Measurements from ENCODE around the gene EPHA10. TPM values are rescaled to one million over a fixed set of nuclear protein-coding genes. Genes with fewer than 3 reads are reported as not detected.

Gene EPHA10
- total RNA-seq, 1 donor from 2014 or later, result not detected

DNA sequence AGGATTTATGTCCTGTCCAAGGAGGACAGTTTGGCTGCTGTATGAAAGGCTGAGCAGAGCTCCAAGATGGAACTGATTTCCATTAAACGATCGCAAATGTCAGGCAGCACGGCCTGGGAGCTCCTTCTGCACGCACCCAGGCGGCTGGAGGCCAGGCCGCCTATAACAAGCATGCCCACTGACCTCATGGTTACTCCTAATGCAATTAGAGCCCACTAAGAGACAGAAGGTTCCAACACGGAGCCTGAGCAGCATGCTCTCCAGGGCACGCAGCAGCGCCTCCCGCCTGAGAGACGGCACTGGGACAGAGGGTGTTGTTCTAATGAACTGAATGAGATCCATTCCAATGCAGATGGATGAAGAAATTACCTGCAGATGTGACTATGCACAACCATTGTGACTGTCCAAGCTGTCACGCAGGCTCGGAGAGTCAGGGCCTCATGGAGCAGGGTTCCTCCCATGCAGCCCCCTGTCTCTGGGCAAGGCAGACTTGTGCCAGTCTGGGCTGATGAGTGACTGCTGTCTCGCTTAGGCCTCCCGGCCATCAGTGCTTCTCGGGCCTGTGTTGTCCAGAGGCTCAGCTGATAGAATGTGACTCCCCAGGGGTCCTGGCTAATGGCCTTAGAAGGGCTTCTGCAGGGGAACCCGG, 97.8 kb downstream of the EPHA10 start:
- Mint-ChIP-seq H3K27me3 (ENCODE audit: low read depth, unreplicated experiment) (peaks cover 24% of the 10 kb centered on the region), H3K4me1 (ENCODE audit: low read depth, unreplicated experiment) (no peaks in the 10 kb centered on the region), H3K4me3 (ENCODE audit: unreplicated experiment) (no peak overlapping the region), H3K9me3 (ENCODE audit: unreplicated experiment) (no peaks in the 10 kb centered on the region), H3K27ac (ENCODE audit: unreplicated experiment) (no peak overlapping the region), H3K36me3 (ENCODE audit: low read depth, unreplicated experiment) (no peaks in the 10 kb centered on the region)
- Histone ChIP-seq H3K4me3 (ENCODE audit: insufficient read depth, low read depth, low read length) (no peak overlapping the region), H3K79me2 (ENCODE audit: insufficient read depth, low read length) (no peaks in the 10 kb centered on the region), H3K9me3 (ENCODE audit: insufficient read depth, low read depth, low read length) (no peaks in the 10 kb centered on the region), H3K4me1 (ENCODE audit: insufficient read depth, low read length) (no peaks in the 10 kb centered on the region), H3K27ac (ENCODE audit: low read depth, low read length) (no peak overlapping the region), H4K20me1 (ENCODE audit: insufficient read depth, low read length) (no peaks in the 10 kb centered on the region), H3K9ac (ENCODE audit: low read length) (no peak overlapping the region), H3K4me2 (ENCODE audit: low read length) (no peak overlapping the region), H3K36me3 (ENCODE audit: insufficient read depth, low read length) (no peaks in the 10 kb centered on the region), H2AFZ (ENCODE audit: low read depth, low read length) (no peak overlapping the region), H3K27me3 (ENCODE audit: insufficient read depth, low read length) (peaks cover 31% of the 10 kb centered on the region)
- no peak for FAIRE-seq
- no peak for TF ChIP-seq EZH2 (IDR thresholded peaks at IDR 0.05; ENCODE audit: insufficient read depth, low read length)
- TF ChIP-seq, protein P1, sequence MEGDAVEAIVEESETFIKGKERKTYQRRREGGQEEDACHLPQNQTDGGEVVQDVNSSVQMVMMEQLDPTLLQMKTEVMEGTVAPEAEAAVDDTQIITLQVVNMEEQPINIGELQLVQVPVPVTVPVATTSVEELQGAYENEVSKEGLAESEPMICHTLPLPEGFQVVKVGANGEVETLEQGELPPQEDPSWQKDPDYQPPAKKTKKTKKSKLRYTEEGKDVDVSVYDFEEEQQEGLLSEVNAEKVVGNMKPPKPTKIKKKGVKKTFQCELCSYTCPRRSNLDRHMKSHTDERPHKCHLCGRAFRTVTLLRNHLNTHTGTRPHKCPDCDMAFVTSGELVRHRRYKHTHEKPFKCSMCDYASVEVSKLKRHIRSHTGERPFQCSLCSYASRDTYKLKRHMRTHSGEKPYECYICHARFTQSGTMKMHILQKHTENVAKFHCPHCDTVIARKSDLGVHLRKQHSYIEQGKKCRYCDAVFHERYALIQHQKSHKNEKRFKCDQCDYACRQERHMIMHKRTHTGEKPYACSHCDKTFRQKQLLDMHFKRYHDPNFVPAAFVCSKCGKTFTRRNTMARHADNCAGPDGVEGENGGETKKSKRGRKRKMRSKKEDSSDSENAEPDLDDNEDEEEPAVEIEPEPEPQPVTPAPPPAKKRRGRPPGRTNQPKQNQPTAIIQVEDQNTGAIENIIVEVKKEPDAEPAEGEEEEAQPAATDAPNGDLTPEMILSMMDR (IDR thresholded peaks at IDR 0.05; ENCODE audit: insufficient read depth, low read depth, low read length), result no peak
- DNase-seq (ENCODE audit: low read depth), result no peak

- Mint-ChIP-seq H3K4me1 (ENCODE audit: low read depth, unreplicated experiment) (peaks cover 3% of the 10 kb centered on the region), H3K27ac (ENCODE audit: unreplicated experiment) (no peak overlapping the region), H3K4me3 (ENCODE audit: unreplicated experiment) (no peak overlapping the region), H3K27me3 (ENCODE audit: low read depth, unreplicated experiment) (peaks cover 17% of the 10 kb centered on the region), H3K9me3 (ENCODE audit: unreplicated experiment) (no peaks in the 10 kb centered on the region), H3K36me3 (ENCODE audit: low read depth, unreplicated experiment) (no peaks in the 10 kb centered on the region)
- H4K20me1 ChIP-seq (ENCODE audit: insufficient read depth, low read length), result no peaks in the 10 kb centered on the region
- no peaks in the 10 kb centered on the region for H3K79me2 ChIP-seq (ENCODE audit: insufficient read depth, low read length)
- no peaks in the 10 kb centered on the region for H3K4me1 ChIP-seq (ENCODE audit: insufficient read depth, low read length)
- no peak overlapping the region for H3K4me2 ChIP-seq (ENCODE audit: low read length)
- no peak overlapping the region for H2AFZ ChIP-seq (ENCODE audit: low read depth, low read length)
- DNase-seq (ENCODE audit: low read depth), result no peak
- no peak overlapping the region for H3K27ac ChIP-seq (ENCODE audit: low read depth, low read length)
- no peak overlapping the region for H3K9ac ChIP-seq (ENCODE audit: low read length)
- peaks cover 25% of the 10 kb centered on the region for H3K27me3 ChIP-seq (ENCODE audit: insufficient read depth, low read length)
- H3K36me3 ChIP-seq (ENCODE audit: insufficient read depth, low read length), result no peaks in the 10 kb centered on the region
- no peak overlapping the region for H3K4me3 ChIP-seq (ENCODE audit: insufficient read depth, low read depth, low read length)
- no peaks in the 10 kb centered on the region for H3K9me3 ChIP-seq (ENCODE audit: insufficient read depth, low read depth, low read length)
- no peak for TF ChIP-seq EZH2 (IDR thresholded peaks at IDR 0.05; ENCODE audit: insufficient read depth, low read length)
- TF ChIP-seq, protein P1 (IDR thresholded peaks at IDR 0.05; ENCODE audit: insufficient read depth, low read depth, low read length), result no peak
- FAIRE-seq, result no peak
Observed at GRCh38 chr1:37666241-37666867, 98.6 kb downstream of the EPHA10 start.

Other genes with a start within 250 kb of the EPHA10 start
- 15.0 and 17.4 TPM in 2 replicates for gene SNIP1, start 210.8 kb downstream of the EPHA10 start, total RNA-seq
- gene DNALI1, start 208.2 kb downstream of the EPHA10 start, total RNA-seq, result 7.2 and 9.6 TPM in 2 replicates
- gene GNL2, start 169.2 kb downstream of the EPHA10 start, total RNA-seq, result 55.4 and 58.0 TPM in 2 replicates
- not detected in 2 replicates for gene RSPO1, start 130.2 kb downstream of the EPHA10 start, total RNA-seq
- 4.2 and 5.5 TPM in 2 replicates for gene CDCA8, start 72.6 kb downstream of the EPHA10 start, total RNA-seq
- 0.67 and 1.4 TPM in 2 replicates for gene MANEAL, start 28.7 kb upstream of the EPHA10 start, total RNA-seq
- 69.6 and 70.0 TPM in 2 replicates for gene C1orf122, start 42.7 kb upstream of the EPHA10 start, total RNA-seq
- 25.9 and 28.1 TPM in 2 replicates for gene YRDC, start 43.1 kb upstream of the EPHA10 start, total RNA-seq
- 16.6 and 16.7 TPM in 2 replicates for gene MTF1, start 94.5 kb upstream of the EPHA10 start, total RNA-seq
- gene INPP5B, start 181.9 kb upstream of the EPHA10 start, total RNA-seq, result 19.4 and 21.4 TPM in 2 replicates
- gene SF3A3, start 224.9 kb upstream of the EPHA10 start, total RNA-seq, result 66.5 and 76.8 TPM in 2 replicates
- 107 and 116 TPM in 2 replicates for gene FHL3, start 240.4 kb upstream of the EPHA10 start, total RNA-seq
- 38.2 and 42.6 TPM in 2 replicates for gene UTP11, start 247.6 kb upstream of the EPHA10 start, total RNA-seq